DND-41 (cell line): ENCODE results near the gene IL12B.

ENCODE experiments used
- ATAC-seq: fragments of 200-7000 bp; cut with Tn5 transposase; 3 replicates; pipeline ENCODE4 v1.9.1; 2021; ENCODE audit warnings: low read depth; ENCODE audit not compliant: insufficient read depth
- DNase-seq: peaks from one replicate; pipeline ENCODE4 v3.0.0-alpha.2; 2020
- H2AFZ ChIP-seq: 2 replicates; pipeline ENCODE4 v1.6.0; 2012; ENCODE audit warnings: low read depth, low read length
- H3K27ac ChIP-seq: 2 replicates; pipeline ENCODE4 v1.5.1; 2012; ENCODE audit warnings: low read length, inconsistent platforms
- H3K27me3 ChIP-seq: fragments of 200-600 bp; sonication (generic); 2 replicates; pipeline ENCODE4 v1.6.0; 2012; ENCODE audit warnings: low read length, mild to moderate bottlenecking, inconsistent platforms; ENCODE audit not compliant: insufficient read depth, poor library complexity
- H3K36me3 ChIP-seq: 2 replicates; pipeline ENCODE4 v1.5.1; 2012; ENCODE audit warnings: low read length, inconsistent platforms; ENCODE audit not compliant: insufficient read depth
- H3K4me1 ChIP-seq: 2 replicates; pipeline ENCODE4 v1.5.1; 2012; ENCODE audit warnings: mild to moderate bottlenecking, low read length; ENCODE audit not compliant: insufficient read depth
- H3K4me2 ChIP-seq: 2 replicates; pipeline ENCODE4 v1.6.0; 2012; ENCODE audit warnings: mild to moderate bottlenecking, moderate library complexity, low read length, inconsistent platforms; ENCODE audit not compliant: insufficient read depth
- H3K4me3 ChIP-seq, 2 experiments: fragments of 200-600 bp in 1 of 2; shearing (Covaris generic) in 1 of 2; 2 replicates each; pipeline ENCODE4 v1.5.1; 2012 to 2016; ENCODE audit warnings: inconsistent platforms in 2 of 2, low read length in 2 of 2, mild to moderate bottlenecking in 2 of 2, low read depth in 1 of 2, moderate library complexity in 1 of 2
- H3K79me2 ChIP-seq: 2 replicates; pipeline ENCODE4 v1.6.0; 2012; ENCODE audit warnings: low read length, inconsistent platforms; ENCODE audit not compliant: insufficient read depth
- H3K9ac ChIP-seq: 2 replicates; pipeline ENCODE4 v1.6.0; 2012; ENCODE audit warnings: low read depth, mild to moderate bottlenecking, inconsistent platforms, low read length, moderate library complexity
- H3K9me3 ChIP-seq: 2 replicates; pipeline ENCODE4 v1.5.1; 2012; ENCODE audit warnings: low read length, moderate library complexity, mild to moderate bottlenecking, inconsistent platforms; ENCODE audit not compliant: insufficient read depth, severe bottlenecking
- H4K20me1 ChIP-seq: 2 replicates; pipeline ENCODE4 v1.6.0; 2012; ENCODE audit warnings: low read length; ENCODE audit not compliant: insufficient read depth
- CTCF ChIP-seq: IDR thresholded peaks from 2 replicates; pipeline ENCODE4 v1.5.1; 2012; ENCODE audit warnings: borderline replicate concordance, low read length, moderate library complexity, mild to moderate bottlenecking; ENCODE audit not compliant: poor library complexity, severe bottlenecking; ENCODE audit errors: extremely low read depth
- EZH2 ChIP-seq: IDR thresholded peaks from 3 replicates; pipeline ENCODE4 v1.6.1; 2012; ENCODE audit warnings: borderline replicate concordance, low read depth, mild to moderate bottlenecking, moderate library complexity, low read length, inconsistent platforms; ENCODE audit not compliant: severe bottlenecking

The IL12B gene

DNA sequence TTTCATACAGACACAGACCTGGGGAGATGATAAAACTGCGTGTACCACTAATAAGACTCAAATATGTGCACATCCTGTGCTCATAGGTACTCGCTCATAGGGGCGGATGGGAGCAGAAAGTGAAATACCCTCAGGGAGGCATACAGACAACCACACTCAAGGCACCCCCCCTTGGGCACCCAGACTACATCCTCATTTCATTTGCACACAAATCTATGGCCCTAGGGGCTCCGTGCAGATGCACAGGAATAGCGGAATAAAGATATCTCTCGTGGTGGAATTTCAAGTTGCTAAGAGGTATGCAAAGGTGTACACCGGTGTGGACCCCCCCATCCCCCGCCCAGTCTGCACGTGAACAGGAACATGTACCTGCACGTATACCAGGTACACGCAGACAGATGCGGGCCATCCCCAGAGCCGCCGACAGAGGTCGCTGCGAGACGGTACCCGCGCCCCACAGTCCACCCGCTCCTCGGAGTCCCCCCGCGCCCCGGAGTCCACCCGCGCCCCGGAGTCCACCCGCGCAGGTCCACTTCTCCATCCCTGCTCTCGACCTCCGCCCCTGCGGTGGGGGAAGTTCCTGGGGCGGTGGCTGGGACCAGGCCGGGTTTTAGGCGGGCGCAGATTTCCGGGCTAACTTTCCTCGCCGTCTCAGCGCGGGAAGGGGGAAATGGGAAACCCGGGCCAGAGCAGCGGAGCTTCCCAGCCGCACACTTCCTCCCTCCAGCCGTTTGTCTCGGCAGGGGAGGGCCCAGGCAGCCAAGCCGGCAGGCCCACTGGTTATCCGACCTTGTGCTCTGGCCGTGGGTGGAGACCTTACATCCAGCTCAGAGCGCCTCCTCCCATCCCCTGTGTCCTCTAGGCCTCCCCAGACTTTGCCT lies 1.0 kb upstream of the IL12B start:
- H2AFZ ChIP-seq = no peak overlapping the region

GRCh38 chr5:159324986-159325385 lies 5.3 kb downstream of the IL12B start:
- Histone ChIP-seq H3K27ac (no peak overlapping the region), H3K4me1 (no peaks in the 10 kb centered on the region), H4K20me1 (no peaks in the 10 kb centered on the region), H3K9ac (no peak overlapping the region), H3K36me3 (no peaks in the 10 kb centered on the region), H3K79me2 (no peaks in the 10 kb centered on the region), H2AFZ (no peak overlapping the region), H3K27me3 (no peaks in the 10 kb centered on the region), H3K4me2 (no peak overlapping the region), H3K9me3 (no peaks in the 10 kb centered on the region), H3K4me3 (no peak overlapping the region)
- ATAC-seq (no peak), DNase-seq (no peak)
- TF ChIP-seq EZH2 (no peak), CTCF (no peak)

More for the DNA sequence above, 1.0 kb upstream of the IL12B start:
- DNase-seq (no peak), ATAC-seq (no peak)
- TF ChIP-seq EZH2 (no peak), CTCF (no peak)
- Histone ChIP-seq H3K27me3 (no peaks in the 10 kb centered on the region), H3K4me2 (no peak overlapping the region), H3K27ac (no peak overlapping the region), H3K79me2 (no peaks in the 10 kb centered on the region), H3K4me1 (no peaks in the 10 kb centered on the region), H3K36me3 (no peaks in the 10 kb centered on the region), H3K9me3 (no peaks in the 10 kb centered on the region), H3K4me3 (no peak overlapping the region), H3K9ac (no peak overlapping the region), H4K20me1 (no peaks in the 10 kb centered on the region)

DNA sequence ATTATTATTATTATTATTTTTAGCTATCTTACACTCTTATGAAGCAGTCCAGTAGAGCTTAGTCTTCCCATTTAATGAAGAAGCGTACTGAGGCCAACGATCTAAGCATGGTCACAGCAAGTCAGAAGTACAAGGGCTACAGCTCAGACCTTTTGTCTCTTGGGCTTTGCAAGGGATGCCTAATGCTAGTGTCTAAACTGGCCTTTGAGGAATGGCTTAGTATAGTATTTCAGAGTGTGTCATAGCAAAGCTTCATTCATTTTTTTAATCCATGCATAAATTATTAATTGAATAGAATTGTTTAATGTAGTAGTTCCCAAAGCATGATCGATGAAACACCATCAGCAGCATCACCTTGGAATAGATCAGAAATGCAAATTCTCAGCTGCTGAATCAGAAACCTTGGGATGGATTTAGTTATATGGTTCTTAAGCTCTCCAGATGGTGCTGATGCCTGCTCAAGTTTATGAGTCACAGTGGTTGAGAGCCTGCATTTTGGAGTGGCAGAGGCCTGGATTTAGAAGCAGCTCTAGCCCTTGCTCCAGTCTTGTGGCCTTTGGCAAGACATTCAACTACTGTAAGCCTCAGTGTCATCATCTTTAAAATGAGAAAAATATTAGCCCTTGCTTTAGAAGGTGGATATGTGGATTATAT lies 6.1 kb downstream of the IL12B start:
- H3K4me2 ChIP-seq = no peak overlapping the region
- no peaks in the 10 kb centered on the region for H3K9me3 ChIP-seq
- H3K79me2 ChIP-seq = no peaks in the 10 kb centered on the region
- H4K20me1 ChIP-seq = no peaks in the 10 kb centered on the region
- TF ChIP-seq EZH2 (no peak), CTCF (no peak)
- H3K9ac ChIP-seq = no peak overlapping the region
- no peak overlapping the region for H3K27ac ChIP-seq
- H3K4me3 ChIP-seq = no peak overlapping the region
- ATAC-seq (no peak), DNase-seq (no peak)
- no peak overlapping the region for H2AFZ ChIP-seq
- no peaks in the 10 kb centered on the region for H3K4me1 ChIP-seq
- H3K36me3 ChIP-seq = no peaks in the 10 kb centered on the region
- no peaks in the 10 kb centered on the region for H3K27me3 ChIP-seq
